ENCODE results near the gene PARD3.

Gene PARD3

GRCh38 chr10:34232481-34232880 is 582.6 kb downstream of the PARD3 start:
- no peak for DNase-seq

GRCh38 chr10:34231441-34232180 is 583.5 kb downstream of the PARD3 start:
- no peak for DNase-seq

- no peak for DNase-seq
Observed at GRCh38 chr10:34229917-34230316, 585.2 kb downstream of the PARD3 start.

- DNase-seq, result no peak
Observed at GRCh38 chr10:34228066-34228465, 587.0 kb downstream of the PARD3 start.

- no peak for DNase-seq
Observed at GRCh38 chr10:34224639-34225038, 590.5 kb downstream of the PARD3 start.

- DNase-seq, result no peak
Observed at GRCh38 chr10:34223658-34224057, 591.4 kb downstream of the PARD3 start.

GRCh38 chr10:34222359-34222758 is 592.7 kb downstream of the PARD3 start:
- DNase-seq, result no peak

- no peak for DNase-seq
Observed at GRCh38 chr10:34219753-34220548, 595.1 kb downstream of the PARD3 start.

- DNase-seq, result no peak
Observed at GRCh38 chr10:34217524-34217923, 597.6 kb downstream of the PARD3 start.

- no peak for DNase-seq
Observed at GRCh38 chr10:34216348-34216945, 598.6 kb downstream of the PARD3 start.

- DNase-seq, result no peak
Observed at GRCh38 chr10:34213805-34214197, 601.3 kb downstream of the PARD3 start.

- no peak for DNase-seq
Observed at GRCh38 chr10:34213193-34213804, 601.8 kb downstream of the PARD3 start.

- DNase-seq, result no peak
Observed at GRCh38 chr10:34207343-34207742, 607.8 kb downstream of the PARD3 start.

- DNase-seq, result no peak
Observed at GRCh38 chr10:34206935-34207268, 608.2 kb downstream of the PARD3 start.

- no peak for DNase-seq
Observed at GRCh38 chr10:34206078-34206934, 608.8 kb downstream of the PARD3 start.

- DNase-seq, result peak; percentile 68 to 83
Observed at GRCh38 chr10:34205452-34205851, 609.6 kb downstream of the PARD3 start.

- DNase-seq, result no peak
Observed at GRCh38 chr10:34203966-34204630, 611.0 kb downstream of the PARD3 start.

- DNase-seq, result peak; percentile 54 to 75
Observed at GRCh38 chr10:34200355-34200901, 614.7 kb downstream of the PARD3 start.

GRCh38 chr10:34198953-34199352 is 616.1 kb downstream of the PARD3 start:
- DNase-seq, result no peak

GRCh38 chr10:34196058-34196433 is 619.0 kb downstream of the PARD3 start:
- DNase-seq, result no peak

- no peak for DNase-seq
Observed at GRCh38 chr10:34195364-34196057, 619.6 kb downstream of the PARD3 start.
